CD4-positive, alpha-beta T cell treated with Interleukin-10 for 1 hour (primary cell): ENCODE results near the gene AP2A2.

Experiments used
- DNase-seq: peaks from one replicate; pipeline ENCODE4 v3.0.0-alpha.2; 2020

The AP2A2 gene

DNA sequence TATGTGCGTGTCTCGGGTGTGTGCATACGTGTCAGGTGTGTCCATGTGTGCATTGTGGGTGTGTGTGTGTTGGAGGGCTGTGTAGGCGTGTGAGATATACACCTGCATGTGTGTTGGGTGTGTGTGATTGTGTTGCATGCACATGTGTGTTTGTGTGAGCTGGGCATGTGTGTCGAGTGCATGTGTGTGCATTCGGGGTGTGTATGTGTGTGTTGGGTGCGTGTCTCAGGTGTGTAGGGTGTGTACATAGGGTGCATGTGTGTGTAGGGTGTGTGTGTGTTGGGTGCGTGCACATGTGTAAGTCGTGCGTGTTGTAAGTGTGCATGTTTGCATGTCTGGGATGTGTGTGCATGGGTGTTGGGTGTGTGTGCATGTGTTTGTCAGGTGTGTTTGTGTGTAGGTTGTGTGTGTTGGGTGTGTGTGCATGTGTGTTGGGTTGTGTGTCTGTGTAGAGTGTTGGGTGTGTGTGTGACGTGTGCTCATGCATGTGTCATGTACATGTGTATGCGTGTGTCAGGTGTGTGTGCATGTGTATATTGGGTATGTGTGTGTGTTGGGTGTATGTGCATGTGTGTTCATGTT, 106.7 kb downstream of the AP2A2 start:
- no peak for DNase-seq

DNA sequence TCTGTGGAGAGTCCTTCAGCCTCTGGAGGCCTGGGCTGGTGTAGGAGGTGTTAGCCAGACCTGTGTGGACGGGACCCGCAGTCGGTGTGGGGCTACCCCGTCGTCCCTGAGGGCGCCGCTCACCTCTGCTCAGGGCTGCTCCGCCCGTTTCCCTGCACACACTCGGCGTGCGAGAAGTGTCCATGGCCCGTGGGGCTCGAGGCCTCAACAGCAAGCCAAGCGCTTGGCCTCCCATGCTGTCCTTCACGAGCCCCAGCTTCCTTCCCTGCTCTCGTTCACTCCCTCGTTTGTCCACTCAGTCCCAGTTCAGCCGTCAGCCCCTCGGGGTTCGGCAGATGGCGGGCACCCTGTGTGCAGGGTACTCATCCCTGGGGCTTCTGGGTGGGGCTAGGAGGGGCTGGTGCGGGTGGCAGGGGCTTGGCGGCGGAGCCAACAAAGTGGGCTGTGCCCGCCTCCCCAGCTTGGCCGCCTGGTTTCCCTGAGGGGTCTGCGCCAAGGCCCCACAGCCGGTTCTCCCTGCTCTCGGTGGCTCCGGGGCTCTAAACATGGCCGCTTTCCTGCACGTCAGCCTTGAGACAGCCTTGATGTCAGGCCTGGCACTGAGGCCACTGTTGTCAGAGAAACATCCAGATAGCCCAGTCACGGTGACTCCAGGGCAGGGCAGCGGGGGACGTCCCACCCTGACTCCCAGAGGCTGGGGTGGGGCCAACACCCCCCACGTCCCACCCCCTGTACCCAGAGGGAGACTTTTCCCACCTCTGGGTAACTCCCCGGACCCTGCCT, 107.5 kb downstream of the AP2A2 start:
- DNase-seq: no peak

DNA sequence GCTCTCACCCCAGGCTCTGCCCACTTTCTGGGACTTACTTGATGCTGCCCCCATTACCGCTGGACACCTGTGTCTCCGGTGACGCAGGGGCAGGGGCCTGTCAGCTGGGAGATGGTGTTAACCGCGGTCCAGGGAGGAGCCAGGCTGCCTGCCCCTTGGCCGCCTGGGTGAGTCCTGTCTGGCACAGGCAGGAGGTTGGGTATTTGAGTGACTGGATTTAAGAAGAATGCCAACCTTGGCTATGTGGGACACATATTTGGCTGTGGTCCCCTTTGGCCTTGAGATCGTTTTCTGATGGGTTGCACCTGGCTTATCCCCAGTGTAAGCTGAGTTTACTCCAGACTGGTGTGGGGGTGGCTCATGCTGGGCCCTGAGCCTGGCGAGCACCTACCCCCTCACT, 108.3 kb downstream of the AP2A2 start:
- no peak for DNase-seq

GRCh38 chr11:1034456-1035295, 109.0 kb downstream of the AP2A2 start:
- DNase-seq: no peak

DNA sequence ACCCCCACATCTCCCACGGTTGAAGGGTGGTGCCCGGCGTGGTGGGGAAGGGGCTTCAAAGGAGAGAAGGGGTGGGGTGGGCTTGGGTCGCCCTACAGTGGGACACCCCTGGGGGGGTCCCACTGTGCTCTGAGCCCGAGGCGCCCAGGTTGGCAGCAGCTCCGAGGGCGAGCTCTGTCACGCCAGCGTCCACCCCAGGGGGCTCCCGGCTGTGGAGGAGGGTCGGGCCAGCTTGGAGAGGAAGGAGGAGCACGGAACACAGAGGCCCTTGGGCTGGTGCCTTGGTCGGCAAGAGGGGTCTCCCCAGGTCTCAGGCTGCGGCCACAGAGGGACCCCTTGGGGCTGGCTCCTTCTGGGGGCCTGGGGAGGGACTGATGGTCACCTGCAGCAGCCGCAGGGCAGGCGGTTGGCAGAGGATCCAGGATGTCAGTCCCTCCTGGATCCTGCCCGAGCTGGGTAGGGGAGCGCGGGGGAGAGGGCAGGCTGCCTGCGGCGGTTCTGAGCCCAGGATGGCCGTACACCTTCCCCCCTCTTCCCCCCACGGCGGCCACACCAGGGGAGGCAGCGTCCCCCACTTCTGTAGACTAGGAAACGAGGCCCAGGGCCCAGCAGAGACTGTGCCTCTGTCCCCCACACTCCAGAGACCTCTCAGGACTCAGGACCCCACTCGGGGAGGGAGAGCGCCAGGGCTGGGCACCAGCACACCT, 110.1 kb downstream of the AP2A2 start:
- no peak for DNase-seq

GRCh38 chr11:1036303-1036923, 110.7 kb downstream of the AP2A2 start, which contains the start of gene MUC6:
MUC6 (minus strand) TSS chr11:1036718; CDS start chr11:1036655, 63 bp downstream.
- DNase-seq: no peak

DNA sequence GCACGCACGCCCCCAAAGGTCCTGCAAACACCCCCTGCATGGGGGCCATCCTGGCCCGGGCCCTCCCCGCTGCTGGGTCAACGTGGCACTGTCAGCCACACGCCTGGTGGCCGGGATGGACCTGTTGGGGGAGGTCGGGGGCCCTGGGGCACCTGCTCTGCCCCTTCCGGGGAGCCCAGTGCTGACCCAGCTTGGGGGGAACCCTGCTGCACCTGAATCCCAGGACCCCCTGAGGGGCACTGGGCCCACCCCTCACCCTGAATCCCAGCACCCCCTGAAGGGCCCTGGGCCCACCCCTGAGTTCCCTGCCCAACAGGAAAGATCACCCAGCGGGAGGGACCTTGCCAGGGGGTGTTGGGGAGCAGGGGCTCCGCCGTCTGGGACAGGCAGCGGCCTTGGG, 111.3 kb downstream of the AP2A2 start:
- no peak for DNase-seq

DNA sequence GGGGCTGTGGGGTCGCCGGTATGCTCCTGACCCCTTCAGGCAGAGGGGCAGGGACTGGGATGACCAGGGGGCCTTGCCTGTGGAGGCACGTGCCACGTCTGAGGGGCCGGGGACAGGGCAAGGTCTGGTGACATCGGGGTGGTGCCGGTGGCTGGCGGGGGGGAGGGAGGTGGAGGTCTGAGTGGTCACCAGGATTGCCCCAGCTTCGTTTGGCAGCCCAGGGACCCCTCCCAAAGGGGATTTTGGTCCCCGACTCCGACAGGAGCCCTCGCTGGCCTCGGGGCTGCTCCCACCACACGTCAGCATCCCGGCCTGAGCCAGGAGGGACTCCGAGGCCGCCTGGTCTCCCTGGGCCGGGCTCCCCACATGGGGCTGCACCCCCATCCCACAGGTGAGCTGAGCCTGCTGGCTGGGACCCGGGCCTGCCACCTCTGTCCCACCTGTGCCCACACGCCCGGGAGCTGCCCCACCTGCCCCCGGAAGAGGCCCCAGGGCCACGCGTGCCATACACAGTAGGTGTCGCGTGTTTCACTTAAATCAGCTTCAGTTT, 111.9 kb downstream of the AP2A2 start:
- no peak for DNase-seq

- DNase-seq: no peak
Measured at GRCh38 chr11:1038361-1038760, 112.7 kb downstream of the AP2A2 start.

DNA sequence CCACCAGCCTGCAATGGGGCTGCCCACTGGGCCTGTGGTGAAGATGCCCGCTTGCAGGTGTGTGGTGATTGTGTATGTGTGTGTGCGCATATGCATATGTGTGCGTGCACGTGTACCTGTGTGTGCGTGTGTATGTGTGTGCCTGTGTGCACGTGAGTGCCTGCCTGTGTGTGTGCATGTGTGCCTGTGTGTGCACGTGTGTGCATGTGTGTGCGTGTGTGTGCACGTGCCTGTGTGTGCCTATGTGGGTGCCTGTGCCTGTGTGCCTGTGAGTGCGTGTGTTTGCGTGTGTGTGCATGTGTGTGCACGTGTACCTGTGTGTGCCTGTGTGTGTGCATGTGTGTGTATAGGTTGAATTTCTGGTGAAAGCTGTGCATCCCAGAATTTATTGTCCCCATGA, 113.3 kb downstream of the AP2A2 start:
- no peak for DNase-seq

GRCh38 chr11:1039481-1040427, 114.1 kb downstream of the AP2A2 start:
- DNase-seq: no peak

- DNase-seq: no peak
Measured at GRCh38 chr11:1040428-1041148, 114.9 kb downstream of the AP2A2 start.

GRCh38 chr11:1041149-1041467, 115.4 kb downstream of the AP2A2 start:
- no peak for DNase-seq

- no peak for DNase-seq
Measured at GRCh38 chr11:1041471-1041870, 115.8 kb downstream of the AP2A2 start.

GRCh38 chr11:1041936-1042608, 116.4 kb downstream of the AP2A2 start:
- DNase-seq: no peak

DNA sequence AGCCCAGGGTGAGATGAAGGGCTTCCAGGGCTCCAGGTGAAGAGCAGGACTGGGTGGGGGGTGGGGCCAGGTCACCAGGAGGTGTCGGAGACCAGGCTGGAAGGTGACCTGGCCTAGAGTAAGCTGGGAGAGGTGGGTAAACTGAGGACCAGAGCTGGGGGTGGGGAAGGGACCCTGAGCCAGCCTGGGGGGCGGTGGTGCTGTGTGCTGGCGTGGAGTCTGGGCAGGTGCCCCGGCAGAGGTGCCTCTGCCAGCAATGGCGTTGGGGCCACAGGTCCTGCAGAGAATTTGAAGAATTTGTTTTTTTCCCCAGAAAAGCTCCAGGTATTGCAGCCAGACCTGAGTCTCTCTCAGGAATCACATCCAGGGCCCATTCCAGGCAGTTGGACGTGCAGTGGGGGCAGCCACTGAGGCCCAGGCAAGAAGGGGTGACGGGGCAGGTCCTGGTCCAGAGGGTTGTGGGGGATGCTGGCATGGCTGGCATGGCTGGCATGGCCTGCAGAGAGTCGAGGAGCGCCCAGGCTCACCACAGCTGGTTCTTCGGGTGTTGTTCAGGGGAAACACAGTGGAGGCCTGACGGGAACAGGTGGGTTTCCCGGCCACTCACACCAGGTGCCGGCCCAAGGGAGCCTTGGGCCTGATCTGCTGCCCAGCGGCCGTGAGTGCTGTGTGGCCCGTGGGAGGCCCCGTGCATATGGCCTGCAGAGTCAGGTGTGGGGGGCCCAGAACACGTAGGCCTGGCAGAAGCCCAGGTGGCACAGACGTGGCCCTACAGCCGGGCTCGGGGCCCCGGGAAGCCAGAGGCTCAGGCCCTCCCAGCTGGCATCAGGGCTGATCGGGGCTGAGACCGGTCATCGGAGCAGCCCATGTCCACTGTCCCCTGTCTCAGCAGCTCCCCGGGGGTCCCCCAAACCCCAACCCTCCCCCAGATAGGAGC, 117.2 kb downstream of the AP2A2 start:
- no peak for DNase-seq

GRCh38 chr11:1043563-1044096, 118.0 kb downstream of the AP2A2 start:
- DNase-seq: no peak

GRCh38 chr11:1044160-1044559, 118.5 kb downstream of the AP2A2 start:
- no peak for DNase-seq
